ENCODE results near the gene TCAF1. TPM values are rescaled to one million over a fixed set of nuclear protein-coding genes. Genes with fewer than 3 reads are reported as not detected.
"Not testable (repeated sequence)": the region's sequence is repeated elsewhere in the genome, so short reads cannot be mapped to it uniquely, and the experiment has no call there.

TCAF1 gene
- total RNA-seq, 1 experiment from 2014 or later: 58.4 TPM

GRCh38 chr7:143816471-143817133 lies 85.4 kb downstream of the TCAF1 start:
- H3K79me2 ChIP-seq (ENCODE audit: insufficient read depth, low read length); H3K36me3 ChIP-seq (ENCODE audit: control insufficient read depth in 1 of 2, insufficient read depth in 2 of 2, low read length in 2 of 2); H3K4me1 ChIP-seq (ENCODE audit: control insufficient read depth in 1 of 2, insufficient read depth in 2 of 2, low read length in 2 of 2); RAD21 ChIA-PET (ENCODE audit: low non-redundant PET in 1 of 2, low total read pairs in 2 of 2, uncharacterized antibody in 2 of 2, unreplicated experiment in 2 of 2); intact Hi-C loops (cut with micrococcal nuclease); H3K4me2 ChIP-seq (ENCODE audit: low read length); BruUV-seq (replicated peaks); H2AFZ ChIP-seq (ENCODE audit: low read depth, low read length, poor library complexity, severe bottlenecking); ATAC-seq; H3K9me3 ChIP-seq (ENCODE audit: control insufficient read depth in 1 of 2, insufficient read depth in 1 of 2, low read depth in 1 of 2, low read length in 2 of 2); H3K9ac ChIP-seq (ENCODE audit: low read length); H3K4me3 ChIP-seq (replicated peaks in 1 of 2; ENCODE audit: low read depth in 1 of 2, low read length in 2 of 2); H4K20me1 ChIP-seq (ENCODE audit: insufficient read depth); CTCF ChIA-PET; H3K9me2 ChIP-seq (ENCODE audit: insufficient read depth); H3K27ac ChIP-seq (ENCODE audit: low read depth, low read length); H3K27me3 ChIP-seq (ENCODE audit: insufficient read depth, low read length); POLR2A ChIA-PET; DNase-seq (ENCODE audit: low read depth, low spot score): not testable (repeated sequence)

GRCh38 chr7:143810639-143811038 lies 91.3 kb downstream of the TCAF1 start:
- H3K4me1 ChIP-seq (ENCODE audit: control insufficient read depth in 1 of 2, insufficient read depth in 2 of 2, low read length in 2 of 2); H3K79me2 ChIP-seq (ENCODE audit: insufficient read depth, low read length); H3K9ac ChIP-seq (ENCODE audit: low read length); BruUV-seq (replicated peaks); H3K36me3 ChIP-seq (ENCODE audit: control insufficient read depth in 1 of 2, insufficient read depth in 2 of 2, low read length in 2 of 2); POLR2A ChIA-PET; H3K27ac ChIP-seq (ENCODE audit: low read depth, low read length); H3K4me2 ChIP-seq (ENCODE audit: low read length); H4K20me1 ChIP-seq (ENCODE audit: insufficient read depth); DNase-seq (ENCODE audit: low read depth, low spot score); CTCF ChIA-PET; H3K27me3 ChIP-seq (ENCODE audit: insufficient read depth, low read length); H2AFZ ChIP-seq (ENCODE audit: low read depth, low read length, poor library complexity, severe bottlenecking); H3K9me3 ChIP-seq (ENCODE audit: control insufficient read depth in 1 of 2, insufficient read depth in 1 of 2, low read depth in 1 of 2, low read length in 2 of 2); H3K4me3 ChIP-seq (replicated peaks in 1 of 2; ENCODE audit: low read depth in 1 of 2, low read length in 2 of 2); ATAC-seq; RAD21 ChIA-PET (ENCODE audit: low non-redundant PET in 1 of 2, low total read pairs in 2 of 2, uncharacterized antibody in 2 of 2, unreplicated experiment in 2 of 2); intact Hi-C loops (cut with micrococcal nuclease); H3K9me2 ChIP-seq (ENCODE audit: insufficient read depth): not testable (repeated sequence)

GRCh38 chr7:143806664-143807071 lies 95.3 kb downstream of the TCAF1 start:
- RAD21 ChIA-PET (ENCODE audit: low non-redundant PET in 1 of 2, low total read pairs in 2 of 2, uncharacterized antibody in 2 of 2, unreplicated experiment in 2 of 2); H3K27me3 ChIP-seq (ENCODE audit: insufficient read depth, low read length); ATAC-seq; H3K4me2 ChIP-seq (ENCODE audit: low read length); POLR2A ChIA-PET; H3K27ac ChIP-seq (ENCODE audit: low read depth, low read length); H3K36me3 ChIP-seq (ENCODE audit: control insufficient read depth in 1 of 2, insufficient read depth in 2 of 2, low read length in 2 of 2); DNase-seq (ENCODE audit: low read depth, low spot score); H3K9ac ChIP-seq (ENCODE audit: low read length); H3K4me1 ChIP-seq (ENCODE audit: control insufficient read depth in 1 of 2, insufficient read depth in 2 of 2, low read length in 2 of 2); intact Hi-C loops (cut with micrococcal nuclease); H4K20me1 ChIP-seq (ENCODE audit: insufficient read depth); H3K9me2 ChIP-seq (ENCODE audit: insufficient read depth); H3K79me2 ChIP-seq (ENCODE audit: insufficient read depth, low read length); H2AFZ ChIP-seq (ENCODE audit: low read depth, low read length, poor library complexity, severe bottlenecking); CTCF ChIA-PET; BruUV-seq (replicated peaks); H3K9me3 ChIP-seq (ENCODE audit: control insufficient read depth in 1 of 2, insufficient read depth in 1 of 2, low read depth in 1 of 2, low read length in 2 of 2); H3K4me3 ChIP-seq (replicated peaks in 1 of 2; ENCODE audit: low read depth in 1 of 2, low read length in 2 of 2): not testable (repeated sequence)

Other genes starting within 250 kb of the TCAF1 start
- not detected for gene CTAGE6, start 144.5 kb downstream of the TCAF1 start, total RNA-seq (2021; ENCODE audit: unreplicated experiment)
- not detected for gene OR2F2, start 33.1 kb upstream of the TCAF1 start, total RNA-seq (2021; ENCODE audit: unreplicated experiment)
- gene OR2F1, start 52.7 kb upstream of the TCAF1 start, total RNA-seq (2021; ENCODE audit: unreplicated experiment): not detected
- gene OR6B1, start 98.1 kb upstream of the TCAF1 start, total RNA-seq (2021; ENCODE audit: unreplicated experiment): not detected
- gene OR2A5, start 146.8 kb upstream of the TCAF1 start, total RNA-seq (2021; ENCODE audit: unreplicated experiment): not detected
- gene OR2A25, start 167.6 kb upstream of the TCAF1 start, total RNA-seq (2021; ENCODE audit: unreplicated experiment): not detected
- gene OR2A12, start 184.1 kb upstream of the TCAF1 start, total RNA-seq (2021; ENCODE audit: unreplicated experiment): not detected
- gene OR2A2, start 207.4 kb upstream of the TCAF1 start, total RNA-seq (2021; ENCODE audit: unreplicated experiment): not detected
- gene OR2A14, start 221.0 kb upstream of the TCAF1 start, total RNA-seq (2021; ENCODE audit: unreplicated experiment): not detected